H7 (cell line): ENCODE results near the gene DAZAP1. TPM values are rescaled to one million over a fixed set of nuclear protein-coding genes. Genes with fewer than 3 reads are reported as not detected.

Experiments used
- DNase-seq: peaks from one replicate; pipeline ENCODE4 v3.0.0; 2012
- H3K27me3 ChIP-seq: 2 replicates; pipeline ENCODE4 v1.6.0; 2011; ENCODE audit warnings: mild to moderate bottlenecking, low read length; ENCODE audit not compliant: control insufficient read depth, insufficient read depth
- H3K36me3 ChIP-seq: replicated peaks from 2 replicates; pipeline ENCODE4 v1.5.1; 2011; ENCODE audit warnings: low read length; ENCODE audit not compliant: control insufficient read depth, insufficient read depth
- H3K4me3 ChIP-seq: 2 replicates; pipeline ENCODE4 v1.5.1; 2011; ENCODE audit warnings: low read depth, mild to moderate bottlenecking, control low read depth, low read length, moderate library complexity; ENCODE audit not compliant: insufficient read depth
- total RNA-seq: library from RNA; depleted of rRNA; stranded (reverse); fragments of >200 nt; shearing (Covaris generic); gene quantifications from 2 replicates; pipeline ENCODE4 v1.2.3, GENCODE V29; 2014

Gene DAZAP1
- total RNA-seq, 1 experiment from 2014 or later = 196 TPM

DNA sequence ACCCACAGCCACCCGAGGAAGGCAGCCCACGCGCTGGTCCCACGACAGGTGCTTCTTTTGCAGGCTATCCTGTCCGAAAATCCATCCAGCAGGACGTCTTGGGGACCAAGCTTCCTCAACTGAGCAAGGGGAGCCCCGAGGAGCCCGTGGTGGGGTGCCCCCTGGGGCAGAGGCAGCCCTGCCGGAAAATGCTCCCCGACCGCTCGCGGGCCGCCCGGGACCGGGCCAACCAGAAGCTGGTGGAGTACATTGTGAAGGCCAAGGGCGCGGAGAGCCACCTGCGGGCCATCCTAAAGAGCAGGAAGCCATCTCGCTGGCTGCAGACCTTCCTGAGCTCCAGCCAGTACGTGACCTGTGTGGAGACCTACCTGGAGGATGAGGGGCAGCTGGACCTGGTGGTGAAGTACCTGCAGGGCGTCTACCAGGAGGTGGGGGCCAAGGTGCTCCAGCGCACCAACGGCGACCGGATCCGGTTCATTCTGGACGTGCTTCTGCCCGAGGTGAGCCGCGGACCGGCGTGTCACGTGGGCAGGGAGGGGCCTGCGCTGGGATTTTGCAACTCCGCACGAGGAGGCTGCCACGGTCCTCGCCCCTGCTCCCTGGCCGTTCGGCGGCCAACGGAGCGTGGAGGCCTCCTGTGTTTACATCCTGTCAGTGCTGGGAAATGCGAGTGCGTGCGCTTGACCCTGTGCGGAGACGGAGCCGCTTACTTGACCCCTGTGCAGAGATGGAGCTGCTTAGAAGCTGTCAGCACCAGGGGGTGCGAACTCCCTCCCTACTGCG is 36.6 kb upstream of the DAZAP1 start:
- DNase-seq = no peak
- Histone ChIP-seq H3K36me3 (peaks cover 30% of the 10 kb centered on the region), H3K27me3 (no peaks in the 10 kb centered on the region), H3K4me3 (no peak overlapping the region)

DNA sequence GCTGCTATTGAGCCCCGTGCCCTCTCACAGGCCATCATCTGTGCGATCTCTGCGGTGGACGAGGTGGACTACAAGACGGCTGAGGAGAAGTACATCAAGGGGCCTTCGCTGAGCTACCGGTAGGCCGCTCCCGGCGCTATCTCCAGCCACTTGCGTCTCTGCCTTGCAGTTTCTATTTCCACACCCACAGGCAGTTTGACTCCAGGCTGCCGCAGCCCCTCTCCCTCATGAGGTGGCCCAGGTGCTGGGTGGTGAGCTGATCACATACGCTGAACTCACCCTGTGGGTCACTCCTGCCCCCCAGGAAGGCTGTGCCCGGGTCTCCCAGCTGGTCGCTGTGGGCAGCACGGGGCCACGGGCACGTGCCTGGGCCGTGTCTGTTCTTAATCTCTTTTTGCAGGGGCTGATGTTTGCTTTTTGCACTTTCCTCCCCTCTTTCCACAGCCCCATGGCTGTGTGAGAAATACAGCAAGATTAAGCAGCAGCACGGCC is 34.3 kb upstream of the DAZAP1 start:
- no peak for DNase-seq
- H3K4me3 ChIP-seq = no peak overlapping the region
- no peaks in the 10 kb centered on the region for H3K27me3 ChIP-seq
- peaks cover 19% of the 10 kb centered on the region for H3K36me3 ChIP-seq

DNA sequence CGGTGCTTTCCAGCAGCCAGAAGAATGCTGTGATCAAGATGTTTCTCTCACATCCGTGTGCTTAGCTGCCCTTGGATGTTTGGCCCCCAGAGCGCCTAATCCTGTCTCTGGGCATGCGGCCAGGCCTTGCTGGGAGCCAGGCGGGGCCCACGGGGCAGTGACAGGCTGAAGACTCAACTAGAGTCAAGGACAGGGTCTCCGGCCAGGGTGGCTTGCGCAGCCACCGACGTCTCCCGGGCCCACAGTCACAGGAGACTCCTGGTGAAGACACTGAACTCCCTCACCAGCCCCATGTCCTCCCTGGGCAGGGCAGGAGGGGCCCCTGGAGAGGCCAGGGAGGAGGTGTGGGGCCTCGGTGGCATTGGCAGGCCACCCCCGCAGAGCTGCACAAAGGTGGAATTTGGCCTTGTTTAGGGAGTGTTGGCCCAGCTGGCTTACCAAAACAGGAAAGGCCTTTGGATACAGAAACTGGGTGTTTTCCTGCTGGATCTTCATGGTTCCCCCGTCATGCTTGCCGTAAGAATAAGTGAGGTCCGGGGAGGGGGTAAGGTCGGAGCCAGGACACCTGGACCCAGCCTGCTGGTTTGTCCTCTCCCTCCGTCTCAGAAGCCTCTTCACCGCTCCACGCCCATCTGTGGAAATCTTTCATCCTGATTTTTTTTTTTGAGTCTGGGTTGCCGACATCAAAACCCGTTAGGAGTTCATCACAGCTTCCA is 33.7 kb upstream of the DAZAP1 start:
- Histone ChIP-seq H3K27me3 (no peaks in the 10 kb centered on the region), H3K36me3 (peaks cover 16% of the 10 kb centered on the region)
- no peak for DNase-seq

DNA sequence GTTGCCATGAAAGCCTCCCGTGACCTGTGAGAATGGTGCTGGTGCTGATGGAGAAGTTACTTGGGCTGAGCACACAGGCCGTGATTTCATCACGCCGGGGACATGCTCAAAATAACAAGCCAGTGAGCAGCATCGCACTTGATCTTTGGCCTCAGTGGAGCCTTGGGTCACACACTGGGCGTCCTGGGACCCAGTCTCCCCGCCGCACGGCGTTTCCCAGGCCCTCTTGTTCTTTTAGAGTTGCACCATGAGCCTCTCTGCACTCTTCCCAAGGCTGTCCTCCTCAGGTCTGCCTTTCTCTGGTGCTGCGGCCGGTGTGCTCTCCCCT is 33.2 kb upstream of the DAZAP1 start:
- DNase-seq = no peak
- no peak overlapping the region for H3K4me3 ChIP-seq
- H3K27me3 ChIP-seq = no peaks in the 10 kb centered on the region
- H3K36me3 ChIP-seq = peaks cover 14% of the 10 kb centered on the region

More for the DNA sequence above, 33.7 kb upstream of the DAZAP1 start:
- no peak overlapping the region for H3K4me3 ChIP-seq

DNA sequence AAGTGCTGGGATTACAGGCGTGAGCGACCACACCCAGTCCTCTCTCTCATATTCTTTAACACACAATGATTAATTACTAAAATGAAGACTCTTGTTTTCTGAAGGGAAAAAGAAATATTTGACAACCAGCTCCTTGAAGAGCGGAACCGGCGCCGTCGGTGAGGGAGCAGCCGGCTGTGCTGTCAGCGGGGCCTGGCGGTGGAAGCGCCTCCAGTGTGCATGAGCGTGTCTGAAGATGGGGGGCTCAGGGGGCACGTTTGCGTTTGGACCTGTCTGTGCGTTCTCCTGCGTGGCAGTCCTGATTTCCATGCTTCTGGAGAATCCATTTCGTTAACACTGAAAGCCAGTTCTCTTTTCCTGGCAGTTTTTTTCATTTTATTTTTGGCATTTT is 31.0 kb upstream of the DAZAP1 start:
- H3K27me3 ChIP-seq = no peaks in the 10 kb centered on the region
- no peak for DNase-seq
- H3K4me3 ChIP-seq = no peak overlapping the region
- peaks cover 11% of the 10 kb centered on the region for H3K36me3 ChIP-seq

DNA sequence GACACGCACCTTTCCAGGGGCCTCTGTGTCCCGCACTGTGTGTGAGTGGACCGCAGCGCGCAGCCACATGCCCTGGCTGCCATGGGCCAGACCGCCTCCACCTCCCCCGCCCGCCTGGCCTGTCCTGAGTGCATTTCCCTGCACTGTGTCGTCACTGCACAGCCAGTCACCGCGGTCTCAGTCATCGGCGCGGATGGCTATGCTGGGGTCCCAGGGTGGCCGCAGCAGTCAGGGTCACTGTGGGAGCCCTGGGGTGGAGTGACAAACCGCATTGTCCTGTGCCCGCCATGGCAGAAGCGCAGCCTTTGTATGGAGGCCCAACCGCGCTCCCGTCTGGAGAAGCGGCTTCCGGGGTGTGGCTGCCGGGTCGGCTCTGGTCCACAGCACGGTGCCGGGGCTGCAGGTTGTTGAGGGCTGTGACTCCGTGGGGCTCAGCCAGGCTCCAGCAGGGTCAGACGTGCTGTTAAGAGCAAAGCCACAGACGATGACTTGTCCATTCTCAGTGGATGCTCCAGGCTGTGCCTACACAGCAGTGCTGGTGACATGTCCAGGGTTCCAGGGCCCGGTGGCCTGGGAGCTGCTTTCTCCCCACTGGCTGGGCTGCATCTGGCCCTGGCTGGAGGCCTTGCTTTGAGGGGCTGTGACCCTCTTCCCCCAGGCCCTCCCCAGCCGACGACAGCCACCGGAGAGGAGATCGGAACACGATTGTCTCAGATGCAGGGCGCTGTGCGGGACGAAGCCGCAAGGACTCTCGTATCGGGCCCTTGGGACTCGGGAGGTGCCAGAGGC is 30.0 kb upstream of the DAZAP1 start:
- DNase-seq = no peak
- Histone ChIP-seq H3K4me3 (no peak overlapping the region), H3K27me3 (no peaks in the 10 kb centered on the region), H3K36me3 (peaks cover 11% of the 10 kb centered on the region)

DNA sequence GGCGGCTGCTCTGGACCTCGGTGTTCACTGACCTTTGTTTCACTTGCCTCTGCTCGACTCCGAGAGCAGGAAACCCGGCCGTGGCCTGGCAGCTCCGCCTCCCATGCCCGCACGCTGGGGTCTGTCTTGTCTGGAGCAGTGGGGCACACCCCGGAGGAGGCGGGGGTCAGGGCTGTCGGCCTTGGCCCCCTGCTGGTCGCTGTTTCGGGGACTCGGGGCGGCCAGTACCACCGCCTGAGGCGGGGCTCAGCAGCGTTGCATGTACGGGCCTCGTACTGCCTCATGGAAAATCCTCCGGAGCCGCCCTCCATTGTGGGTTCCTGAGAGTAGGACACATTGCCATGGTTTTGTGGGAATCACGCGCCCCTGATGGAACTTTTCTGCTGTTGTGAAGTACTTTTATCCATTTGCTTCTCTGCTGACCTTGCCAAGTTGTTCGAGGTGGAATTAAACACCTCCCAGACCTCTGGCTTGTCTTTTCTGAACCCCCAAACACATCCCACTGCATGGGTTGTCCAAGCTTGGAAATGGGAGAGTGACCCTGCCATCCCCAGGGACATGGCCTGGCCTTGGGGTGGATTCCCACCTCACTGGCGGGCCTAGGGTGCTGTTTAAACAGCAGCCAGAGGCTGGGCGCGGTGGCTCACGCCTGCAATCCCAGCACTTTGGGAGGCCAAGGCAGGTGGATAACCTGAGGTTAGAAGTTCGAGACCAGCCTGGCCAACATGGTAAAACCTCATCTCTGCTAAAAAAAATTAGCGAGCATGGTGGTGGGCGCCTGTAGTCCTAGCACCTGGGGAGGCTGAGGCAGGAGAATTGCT is 29.2 kb upstream of the DAZAP1 start:
- DNase-seq = no peak
- no peak overlapping the region for H3K4me3 ChIP-seq
- H3K36me3 ChIP-seq = peaks cover 8% of the 10 kb centered on the region
- H3K27me3 ChIP-seq = no peaks in the 10 kb centered on the region

DNA sequence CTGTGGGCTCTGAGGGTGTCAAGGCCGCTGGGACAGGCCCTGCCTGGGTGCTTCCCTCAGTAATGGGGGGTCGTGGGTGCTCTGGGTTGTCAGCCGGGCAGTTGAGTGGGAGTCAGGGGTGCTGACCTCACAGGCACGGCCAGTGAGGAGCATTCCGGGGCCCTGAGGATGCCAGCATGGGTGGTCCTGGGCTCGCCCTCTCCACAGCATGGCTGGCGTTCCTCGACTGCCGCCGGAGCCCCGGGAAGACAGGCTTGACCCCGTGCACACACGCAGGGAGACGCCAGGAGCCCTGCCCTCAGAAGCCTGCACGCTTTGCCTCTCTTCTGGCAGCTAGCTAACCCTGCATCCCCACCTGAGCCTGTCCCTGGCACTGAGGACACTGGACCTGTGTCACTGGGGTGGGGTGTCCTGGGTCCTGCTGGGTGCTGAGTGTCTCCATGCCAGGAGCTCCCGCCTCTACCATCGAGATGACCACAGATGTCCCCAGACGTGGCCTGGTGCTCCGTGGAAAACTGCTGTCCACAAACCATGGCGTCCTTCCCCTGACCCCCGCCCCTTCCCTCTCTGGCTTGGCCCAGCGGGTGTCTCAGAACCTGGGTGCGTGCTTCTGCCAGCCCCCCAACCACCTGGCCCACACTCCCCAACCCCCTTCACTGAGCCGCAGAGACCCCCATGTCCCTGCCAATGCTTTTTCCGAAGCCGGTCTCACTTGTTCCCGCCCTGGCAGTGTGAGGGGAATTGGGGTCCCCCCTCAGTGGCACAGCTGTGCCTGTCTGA is 28.1 kb upstream of the DAZAP1 start:
- Histone ChIP-seq H3K4me3 (no peak overlapping the region), H3K36me3 (peaks cover 2% of the 10 kb centered on the region), H3K27me3 (no peaks in the 10 kb centered on the region)
- DNase-seq = no peak

DNA sequence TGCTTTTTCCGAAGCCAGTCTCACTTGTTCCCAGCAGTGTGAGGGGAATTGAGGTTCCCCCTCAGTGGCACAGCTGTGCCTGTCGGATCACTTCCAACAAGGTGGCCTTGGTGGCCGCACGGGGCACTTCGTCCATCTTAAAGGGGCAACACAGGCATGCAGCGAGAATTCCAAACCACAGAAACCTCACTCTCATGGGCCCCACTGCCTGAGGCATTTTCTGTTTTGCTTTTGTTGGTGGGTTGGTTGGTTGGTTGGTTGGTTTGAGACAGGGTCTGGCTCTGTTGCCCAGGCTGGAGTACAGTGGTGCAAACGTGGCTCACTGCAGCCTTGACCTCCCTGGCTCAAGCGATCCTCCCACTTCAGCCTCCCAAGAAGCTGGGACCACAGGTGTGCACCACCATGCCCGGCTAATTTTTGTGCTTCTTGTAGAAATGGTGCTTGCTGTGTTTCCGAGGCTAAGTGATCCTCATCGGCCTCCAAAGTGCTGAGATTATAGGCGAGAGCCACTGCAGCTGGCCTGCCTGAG is 27.4 kb upstream of the DAZAP1 start:
- H3K36me3 ChIP-seq = no peaks in the 10 kb centered on the region
- no peak overlapping the region for H3K4me3 ChIP-seq
- H3K27me3 ChIP-seq = no peaks in the 10 kb centered on the region
- no peak for DNase-seq

DNA sequence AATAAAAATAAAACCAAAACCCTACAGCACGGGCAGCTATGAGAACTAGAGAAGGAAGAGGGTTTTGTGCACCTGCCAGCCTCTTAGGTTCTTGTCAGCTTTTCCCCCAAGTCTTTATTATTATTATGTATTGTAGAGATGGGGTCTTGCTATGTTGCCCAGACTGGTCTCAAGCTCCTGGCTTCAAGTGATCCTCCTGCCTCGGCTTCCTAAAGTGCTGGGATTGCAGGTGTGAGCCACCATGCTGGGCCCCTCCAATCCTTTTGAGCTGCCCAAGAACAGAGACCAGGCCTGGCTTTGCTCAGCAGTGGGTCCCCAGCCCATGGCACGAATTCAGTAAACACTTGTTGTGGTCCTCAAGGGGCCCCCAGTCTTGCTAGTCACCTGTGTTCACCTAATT is 25.1 kb upstream of the DAZAP1 start:
- no peak for DNase-seq
- Histone ChIP-seq H3K4me3 (no peak overlapping the region), H3K36me3 (no peaks in the 10 kb centered on the region; the same call in 1 of the 2 replicates), H3K27me3 (no peaks in the 10 kb centered on the region)

DNA sequence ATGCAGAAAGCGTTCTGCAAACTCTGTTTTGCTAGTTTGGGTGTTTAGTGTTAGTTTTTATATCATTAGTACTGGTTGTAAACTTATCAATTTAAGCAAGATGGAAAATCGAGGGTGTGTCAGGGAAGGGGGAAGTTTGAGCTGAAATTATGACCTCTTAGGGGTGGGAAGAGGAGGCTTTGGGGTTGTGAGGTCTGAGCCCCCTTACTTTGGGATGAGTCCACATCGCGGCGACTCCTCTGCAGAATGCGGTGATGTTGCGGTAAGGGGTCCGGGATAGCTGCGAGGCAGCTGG is 24.4 kb upstream of the DAZAP1 start:
- Histone ChIP-seq H3K27me3 (no peaks in the 10 kb centered on the region), H3K36me3 (no peaks in the 10 kb centered on the region; the same call in 1 of the 2 replicates), H3K4me3 (peak overlapping the region; percentile 26)
- DNase-seq = no peak

DNA sequence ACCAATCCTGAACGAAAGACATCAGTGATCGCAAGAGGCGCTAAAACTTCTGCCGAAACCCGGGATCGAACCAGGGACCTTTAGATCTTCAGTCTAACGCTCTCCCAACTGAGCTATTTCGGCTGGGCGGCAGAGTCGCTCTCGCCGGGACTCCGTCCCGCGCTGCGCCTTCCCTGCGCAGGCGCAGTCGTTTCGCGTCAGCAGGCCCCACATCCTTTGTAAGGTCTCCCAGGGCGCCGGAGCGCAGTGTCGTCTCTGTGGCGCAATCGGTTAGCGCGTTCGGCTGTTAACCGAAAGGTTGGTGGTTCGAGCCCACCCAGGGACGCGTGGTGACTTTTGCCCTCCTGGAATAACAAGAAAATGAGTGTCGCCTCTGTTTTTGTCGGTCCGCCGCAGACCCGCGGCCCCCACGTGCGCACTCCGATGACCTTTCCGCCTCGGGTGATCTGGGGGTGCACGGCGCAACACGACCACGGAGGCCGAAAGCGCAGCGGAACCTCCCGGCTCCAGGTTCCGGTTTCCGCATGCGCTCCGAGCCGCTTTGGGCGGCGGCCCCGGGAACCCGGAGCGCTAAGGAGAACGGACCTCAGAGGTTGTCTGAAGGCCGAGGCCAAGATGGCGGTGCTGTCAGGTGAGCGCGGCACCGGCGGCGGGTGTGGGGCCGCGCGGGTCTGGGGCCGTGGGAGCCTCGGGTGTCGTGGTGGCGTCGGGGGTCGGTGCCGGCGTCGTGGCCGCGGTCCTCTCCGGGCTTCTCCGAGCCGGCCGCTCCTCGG is 23.9 kb upstream of the DAZAP1 start, which contains the start of gene NDUFS7:
Gene NDUFS7, plus strand, starts transcription at position 596 of the 773 bp plus-strand sequence. Its CDS starts 20 bp downstream, at position 616.
- peak; percentile 90 for DNase-seq
- H3K36me3 ChIP-seq = no peaks in the 10 kb centered on the region; the same call in 1 of the 2 replicates
- H3K27me3 ChIP-seq = no peaks in the 10 kb centered on the region
- H3K4me3 ChIP-seq = peak within 1 kb of the TSS; percentile 85

DNA sequence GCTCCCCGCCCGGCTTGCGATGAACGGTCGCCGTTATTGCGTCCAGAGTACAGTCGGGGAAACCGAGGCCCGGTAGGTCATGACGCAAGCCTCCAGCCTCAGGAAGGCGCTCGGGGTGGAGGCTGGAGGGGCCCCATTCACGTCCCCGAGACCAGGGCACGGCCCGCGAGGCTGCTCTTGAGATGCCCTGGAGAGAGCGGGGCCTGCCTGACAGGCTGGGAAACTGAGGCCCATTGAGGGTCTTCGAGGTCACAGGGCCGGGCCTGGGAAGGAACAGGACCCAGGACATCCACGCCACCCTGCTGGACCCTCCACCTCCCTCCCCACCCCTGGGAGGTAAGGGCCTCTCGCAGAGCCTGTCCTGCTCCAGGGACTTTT is 23.3 kb upstream of the DAZAP1 start:
- peaks cover 3% of the 10 kb centered on the region for H3K36me3 ChIP-seq
- peak overlapping the region; percentile 85 for H3K4me3 ChIP-seq
- H3K27me3 ChIP-seq = no peaks in the 10 kb centered on the region
- DNase-seq = no peak
